ENCODE data around the gene PEAK1. TPM values are rescaled to one million over a fixed set of nuclear protein-coding genes. Genes with fewer than 3 reads are reported as not detected.

Gene PEAK1
- polyA plus RNA-seq, 2 of the 4 experiments (the other 2 are of a cell fraction): 7.5 to 13.7 TPM

DNA sequence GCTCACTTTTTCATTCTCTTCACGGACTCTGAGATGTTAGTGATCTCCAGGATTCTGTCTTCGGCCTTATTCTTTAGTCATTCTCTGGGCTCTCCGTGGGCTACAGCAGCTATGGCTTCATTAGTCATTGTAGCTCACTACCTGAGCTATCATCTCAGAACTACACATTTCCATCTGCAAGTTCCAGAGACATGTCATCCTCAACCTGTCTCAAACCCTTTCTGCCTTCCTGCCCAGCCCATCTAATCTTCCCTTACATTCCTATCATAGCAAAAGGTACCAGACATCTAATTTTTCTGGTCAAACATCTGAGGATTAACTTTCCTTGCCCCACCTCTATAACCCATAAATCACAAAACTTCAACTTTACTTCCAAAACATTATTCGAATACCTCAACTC, 362.2 kb downstream of the PEAK1 start (continued):
- TF ChIP-seq MYC (IDR thresholded peaks at IDR 0.05; ENCODE audit: borderline replicate concordance, low read length): no peak

DNA sequence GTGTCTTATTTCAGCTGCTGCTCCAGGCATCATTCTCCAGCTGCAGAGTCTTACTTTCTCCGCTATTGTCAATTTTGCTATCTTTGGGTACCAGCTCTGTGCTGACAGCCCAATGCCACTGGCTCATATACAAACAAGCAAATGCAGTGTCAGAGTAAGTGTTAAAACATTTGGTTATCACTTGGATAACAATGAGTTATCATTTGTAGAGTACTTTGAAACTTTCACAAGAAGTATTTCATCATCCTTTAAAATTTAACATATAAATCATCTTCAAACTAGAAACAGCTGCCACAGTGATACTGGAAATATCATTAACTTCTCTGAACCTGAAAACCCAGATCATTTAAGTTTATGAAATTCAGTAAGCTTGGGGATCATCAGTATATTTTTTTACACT, 362.8 kb downstream of the PEAK1 start:
- TF ChIP-seq HDAC2 (IDR thresholded peaks at IDR 0.05): no peak
- TF ChIP-seq, protein P1, sequence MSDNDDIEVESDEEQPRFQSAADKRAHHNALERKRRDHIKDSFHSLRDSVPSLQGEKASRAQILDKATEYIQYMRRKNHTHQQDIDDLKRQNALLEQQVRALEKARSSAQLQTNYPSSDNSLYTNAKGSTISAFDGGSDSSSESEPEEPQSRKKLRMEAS (IDR thresholded peaks at IDR 0.05): no peak
- no peak for TF ChIP-seq NR3C1 (IDR thresholded peaks at IDR 0.05)
- no peak for TF ChIP-seq HOXB5 (CRISPR knock-in tag; IDR thresholded peaks at IDR 0.05)
- no peak for TF ChIP-seq GATA3 (IDR thresholded peaks at IDR 0.05; ENCODE audit: borderline replicate concordance)
- TF ChIP-seq, protein P2, sequence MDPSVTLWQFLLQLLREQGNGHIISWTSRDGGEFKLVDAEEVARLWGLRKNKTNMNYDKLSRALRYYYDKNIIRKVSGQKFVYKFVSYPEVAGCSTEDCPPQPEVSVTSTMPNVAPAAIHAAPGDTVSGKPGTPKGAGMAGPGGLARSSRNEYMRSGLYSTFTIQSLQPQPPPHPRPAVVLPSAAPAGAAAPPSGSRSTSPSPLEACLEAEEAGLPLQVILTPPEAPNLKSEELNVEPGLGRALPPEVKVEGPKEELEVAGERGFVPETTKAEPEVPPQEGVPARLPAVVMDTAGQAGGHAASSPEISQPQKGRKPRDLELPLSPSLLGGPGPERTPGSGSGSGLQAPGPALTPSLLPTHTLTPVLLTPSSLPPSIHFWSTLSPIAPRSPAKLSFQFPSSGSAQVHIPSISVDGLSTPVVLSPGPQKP (IDR thresholded peaks at IDR 0.05; ENCODE audit: low read depth, low read length): no peak
- no peak for TF ChIP-seq BHLHE40 (IDR thresholded peaks at IDR 0.05; ENCODE audit: low read depth, low read length)
- no peak for TF ChIP-seq POLR2AphosphoS2 (conservative IDR thresholded peaks at IDR 0.05; ENCODE audit: low read length)
- POLR2A ChIA-PET: no interaction called here
- Histone ChIP-seq H3K4me1 (peaks cover 43% of the 10 kb centered on the region), H3K4me3 (no peak overlapping the region), H3K4me2 (no peak overlapping the region), H3K27ac (no peak overlapping the region), H3K9me3 (no peaks in the 10 kb centered on the region)
- 100% methylated on average over 1 of the region's 1 CpG for WGBS (ENCODE audit: missing lambda C conversion rate)
- no peak for DNase-seq (ENCODE audit: low read depth in 1 of 2, low spot score in 1 of 2)
- FAIRE-seq: no peak
- CTCF ChIA-PET: interaction anchor here (0.8 to 1.8 kb wide), 4 partner anchors 11 to 33 kb away, joined by 3 to 7 read pairs (median 6); no protein-coding TSS in a partner anchor
- no peak for ATAC-seq

DNA sequence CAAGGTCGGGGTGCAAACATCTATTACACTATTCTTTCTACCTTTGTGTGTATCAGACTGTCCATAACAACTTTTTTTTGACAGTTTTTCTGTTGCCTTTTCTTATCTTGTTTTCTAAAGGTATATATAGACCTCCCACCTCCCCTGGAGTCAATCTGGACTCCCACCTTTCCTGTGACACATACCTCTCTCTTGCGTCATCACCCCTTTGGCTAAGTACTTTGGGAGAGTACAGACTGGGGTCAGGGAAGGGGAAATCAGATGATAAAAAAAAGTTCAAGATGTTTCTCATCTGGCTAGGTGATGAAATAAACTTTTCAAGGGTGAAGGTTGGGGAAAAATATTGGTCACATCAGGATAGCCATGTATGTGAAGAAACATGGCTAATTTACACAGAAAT, 366.2 kb downstream of the PEAK1 start:
- ATAC-seq (no peak), FAIRE-seq (peak; percentile 43), DNase-seq (ENCODE audit: low read depth in 1 of 2, low spot score in 1 of 2) (no peak)
- no peak overlapping the region for H3K27ac ChIP-seq
- H3K4me2 ChIP-seq: no peak overlapping the region
- peaks cover 35% of the 10 kb centered on the region for H3K4me1 ChIP-seq
- 93% methylated on average over 2 of the region's 2 CpGs for WGBS (ENCODE audit: missing lambda C conversion rate)
- CTCF ChIA-PET: interaction anchor here (1.2 kb wide), 1 partner anchor 13 kb away, joined by 3 read pairs; no protein-coding TSS in a partner anchor
- POLR2A ChIA-PET: interaction anchor here (0.7 kb wide), 1 partner anchor 18 kb away, joined by 3 read pairs; no protein-coding TSS in a partner anchor
- H3K4me3 ChIP-seq: no peak overlapping the region
- TF ChIP-seq POLR2A (IDR thresholded peaks at IDR 0.05; ENCODE audit: low read length): no peak
- no peak for TF ChIP-seq CBX8 (IDR thresholded peaks at IDR 0.05)
- peak in 1 of 2 experiments; percentile 72; a peak in 2 of 4 replicates for TF ChIP-seq CEBPB (IDR thresholded peaks at IDR 0.05)
- no peaks in the 10 kb centered on the region for H3K9me3 ChIP-seq

DNA sequence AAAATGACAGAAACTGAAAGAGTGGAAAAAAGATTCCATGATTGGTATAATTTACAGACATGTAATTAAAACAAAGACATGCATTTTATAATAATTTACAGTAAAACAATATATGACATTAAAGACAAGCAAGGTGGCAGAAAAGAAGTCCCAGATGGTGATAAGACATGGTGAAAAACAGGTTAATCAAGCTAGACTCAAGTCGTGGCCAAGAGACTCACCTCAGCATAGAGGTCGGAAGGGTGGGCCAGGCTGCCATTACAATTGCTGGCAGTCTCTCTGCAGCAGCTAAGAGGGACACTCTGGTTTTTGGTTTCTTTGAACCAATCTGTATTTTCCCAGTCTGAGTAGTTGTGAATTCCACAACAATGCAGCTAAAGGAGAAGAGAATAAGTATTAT, 367.3 kb downstream of the PEAK1 start:
- Histone ChIP-seq H3K4me3 (no peak overlapping the region), H3K4me1 (peaks cover 25% of the 10 kb centered on the region), H3K27ac (no peak overlapping the region), H3K9me3 (no peaks in the 10 kb centered on the region), H3K4me2 (no peak overlapping the region)
- TF ChIP-seq ESRRA (IDR thresholded peaks at IDR 0.05; ENCODE audit: borderline replicate concordance, low read length) (no peak), SMC3 (IDR thresholded peaks at IDR 0.05) (no peak), NR3C1 (IDR thresholded peaks at IDR 0.05) (no peak), TFCP2L1 (CRISPR knock-in tag; IDR thresholded peaks at IDR 0.05) (no peak)
- DNase-seq (ENCODE audit: low read depth in 1 of 2, low spot score in 1 of 2) (no peak), FAIRE-seq (no peak), ATAC-seq (no peak)
- 85% methylated on average over 2 of the region's 2 CpGs for WGBS (ENCODE audit: missing lambda C conversion rate)
- ChIA-PET POLR2A (no interaction called here), CTCF (interaction anchor here (1.0 to 1.9 kb wide), 3 partner anchors 11 to 490 kb away, joined by 3 to 7 read pairs (median 4); no protein-coding TSS in a partner anchor)

Other genes starting within 250 kb of the PEAK1 start
- gene HMG20A, start 784 bp upstream of the PEAK1 start, polyA plus RNA-seq (2011; rRNA removed): 77.2 and 85.1 TPM in 2 replicates
- gene HMG20A, start 784 bp upstream of the PEAK1 start, polyA plus RNA-seq (2017; fragmentation: RNase III; extraction: RNeasy Plus Mini Kit Qiagen cat#74134 plus additional on column Dnase treatment): 29.1 to 33.2 TPM (median 29.5 TPM) in 3 replicates
- gene LINGO1, start 212.8 kb upstream of the PEAK1 start, polyA plus RNA-seq (2011; rRNA removed): 2.2 and 3.3 TPM in 2 replicates
- gene LINGO1, start 212.8 kb upstream of the PEAK1 start, polyA plus RNA-seq (2017; fragmentation: RNase III; extraction: RNeasy Plus Mini Kit Qiagen cat#74134 plus additional on column Dnase treatment): 2.9 to 3.5 TPM (median 3.3 TPM) in 3 replicates

Measured in A549 (cell line).